ENCODE data around the gene PRTFDC1. TPM values are rescaled to one million over a fixed set of nuclear protein-coding genes. Genes with fewer than 3 reads are reported as not detected.

The PRTFDC1 gene
- total and polyA plus RNA-seq, 2 of the 13 experiments (the other 11 are each of a cell fraction or from before 2014, with no cell fraction given), result not detected

GRCh38 chr10:24853661-24854060 lies 98.7 kb downstream of the PRTFDC1 start:
- no peak overlapping the region for H3K9ac ChIP-seq (ENCODE audit: insufficient read depth, low read depth, low read length)
- peaks cover under 1 to 8% of the 10 kb centered on the region in 2 experiments; a peak in 3 of 5 replicates for H3K27me3 ChIP-seq (ENCODE audit: control insufficient read depth in 1 of 2, insufficient read depth in 2 of 2, low read length in 2 of 2)
- FAIRE-seq, result no peak
- no TSS peak for BruUV-seq (replicated peaks)
- H3K4me1 ChIP-seq (ENCODE audit: insufficient read depth, low read length), result no peaks in the 10 kb centered on the region
- no peaks in the 10 kb centered on the region for H3K9me3 ChIP-seq (ENCODE audit: low read length)
- H3K4me3 ChIP-seq (replicated peaks in 1 of 3; ENCODE audit: insufficient read depth in 1 of 3, low read depth in 2 of 3, low read length in 3 of 3), result no peak overlapping the region
- intact Hi-C loops (cut with micrococcal nuclease; ENCODE audit: unreplicated experiment) (no loop called here), in situ Hi-C loops (cut with HindIII; ENCODE audit: extremely low pct_ligation_motif_present, low pct_unique_long_range_greater_than_20kb) (no loop called here)
- H2AFZ ChIP-seq (ENCODE audit: low read length), result no peak overlapping the region
- no peak for DNase-seq (ENCODE audit: low spot score)
- H3K79me2 ChIP-seq (ENCODE audit: insufficient read depth, low read length), result no peaks in the 10 kb centered on the region
- ChIA-PET POLR2A (no interaction called here), CTCF (ENCODE audit: low intra/inter-chr PET ratio, low total read pairs) (no interaction called here)
- no peak overlapping the region for H3K4me2 ChIP-seq (ENCODE audit: low read depth, low read length)
- no peaks in the 10 kb centered on the region for H4K20me1 ChIP-seq (ENCODE audit: insufficient read depth, low read length)
- H3K27ac ChIP-seq (ENCODE audit: extremely low read length, insufficient read depth, low read length), result no peak overlapping the region
- no peak for ATAC-seq
- no peaks in the 10 kb centered on the region for H3K36me3 ChIP-seq (replicated peaks in 1 of 2; ENCODE audit: control insufficient read depth in 1 of 2, insufficient read depth in 2 of 2, low read length in 2 of 2)
- no peak for TF ChIP-seq ZFP62 (CRISPR knock-in tag; IDR thresholded peaks at IDR 0.05)
- TF ChIP-seq PHF5A (CRISPR knock-in tag; IDR thresholded peaks at IDR 0.05; ENCODE audit: low read depth, unreplicated experiment), result no peak
- no peak for TF ChIP-seq YEATS4 (CRISPR knock-in tag; IDR thresholded peaks at IDR 0.05; ENCODE audit: borderline replicate concordance)
- TF ChIP-seq IRF2 (CRISPR knock-in tag; IDR thresholded peaks at IDR 0.05), result no peak
- TF ChIP-seq GMEB2 (CRISPR knock-in tag; IDR thresholded peaks at IDR 0.05; ENCODE audit: low read depth), result no peak
- no peak for TF ChIP-seq ZNF318 (CRISPR knock-in tag; IDR thresholded peaks at IDR 0.05)
- TF ChIP-seq NR1H2 (CRISPR knock-in tag; IDR thresholded peaks at IDR 0.05; ENCODE audit: borderline replicate concordance, low read depth), result no peak
- no peak for TF ChIP-seq ZKSCAN5 (CRISPR knock-in tag; IDR thresholded peaks at IDR 0.05)
- TF ChIP-seq BHLHE40 (IDR thresholded peaks at IDR 0.05; ENCODE audit: low read length), result no peak
- TF ChIP-seq TRIM24 (CRISPR knock-in tag; IDR thresholded peaks at IDR 0.05), result no peak
- TF ChIP-seq MIER3 (CRISPR knock-in tag; IDR thresholded peaks at IDR 0.05; ENCODE audit: borderline replicate concordance), result no peak
- no peak for TF ChIP-seq ZNF883 (CRISPR knock-in tag; IDR thresholded peaks at IDR 0.05; ENCODE audit: not compliant biosample characterization)
- no peak for TF ChIP-seq ZKSCAN8 (CRISPR knock-in tag; IDR thresholded peaks at IDR 0.05; ENCODE audit: borderline replicate concordance)
- TF ChIP-seq IKZF4 (CRISPR knock-in tag; IDR thresholded peaks at IDR 0.05; ENCODE audit: borderline replicate concordance, low read depth, not compliant biosample characterization), result no peak
